Right atrium auricular region (tissue), 2 donors: ENCODE results near the gene DTYMK. TPM values are rescaled to one million over a fixed set of nuclear protein-coding genes. Genes with fewer than 3 reads are reported as not detected.

Source experiments
- DNase-seq: peaks from one replicate; pipeline ENCODE4 v3.0.0-alpha.2; 2019; ENCODE audit warnings: low spot score
- H3K27ac ChIP-seq, 2 donors: fragments of 200-600 bp; sonication (generic); 1 replicate in 1 of 2; 2 replicates in 1 of 2; pipeline ENCODE4 v1.5.1; 2016 to 2019
- H3K27me3 ChIP-seq, 2 donors: fragments of 200-600 bp; sonication (generic); one replicate each; pipeline versions ENCODE4 v1.5.1 to v1.6.0; 2017 to 2019
- H3K36me3 ChIP-seq: fragments of 200-600 bp; sonication (generic); one replicate; pipeline ENCODE4 v1.5.1; 2016
- H3K4me1 ChIP-seq, 2 donors: fragments of 200-600 bp; sonication (generic); one replicate each; pipeline versions ENCODE4 v1.5.1 to v1.6.0; 2017 to 2019
- H3K4me3 ChIP-seq, 2 donors: fragments of 200-600 bp; sonication (generic); 1 replicate in 1 of 2; 2 replicates in 1 of 2; pipeline ENCODE4 v1.5.1; 2017 to 2019; ENCODE audit warnings: mild to moderate bottlenecking in 1 of 2, moderate library complexity in 1 of 2
- H3K9me3 ChIP-seq, 2 donors: fragments of 200-600 bp; sonication (generic); one replicate each; pipeline ENCODE4 v1.5.1; 2019
- CTCF ChIP-seq, 2 donors: fragments of 200-600 bp; sonication (generic); IDR thresholded peaks; one replicate each; pipeline ENCODE4 v1.5.1; 2019; ENCODE audit warnings: antibody characterized with exemption in 2 of 2
- total RNA-seq, 2 donors: library from RNA; depleted of rRNA; stranded (reverse); fragments of >200 nt; gene quantifications; one replicate each; pipeline ENCODE4 v1.1.0, GENCODE V29; 2016

Gene DTYMK
- total RNA-seq, 2 donors from 2014 or later: 6.4 to 6.6 TPM

- DNase-seq: no peak
- peaks cover 30% of the 10 kb centered on the region for H3K36me3 ChIP-seq
Measured at GRCh38 chr2:241720560-241720959, 33.9 kb upstream of the DTYMK start.

GRCh38 chr2:241720099-241720498 lies 33.5 kb upstream of the DTYMK start:
- no peaks in the 10 kb centered on the region for H3K27me3 ChIP-seq
- no peak for TF ChIP-seq CTCF (IDR thresholded peaks at IDR 0.05)
- peaks cover 30% of the 10 kb centered on the region for H3K36me3 ChIP-seq
- H3K4me3 ChIP-seq: no peak overlapping the region
- H3K9me3 ChIP-seq: no peaks in the 10 kb centered on the region
- DNase-seq: no peak
- no peak overlapping the region for H3K27ac ChIP-seq
- no peaks in the 10 kb centered on the region for H3K4me1 ChIP-seq

More at GRCh38 chr2:241720560-241720959, 33.9 kb upstream of the DTYMK start:
- Histone ChIP-seq H3K4me1 (no peaks in the 10 kb centered on the region), H3K27me3 (no peaks in the 10 kb centered on the region), H3K9me3 (no peaks in the 10 kb centered on the region), H3K4me3 (no peak overlapping the region), H3K27ac (no peak overlapping the region)
- no peak for TF ChIP-seq CTCF (IDR thresholded peaks at IDR 0.05)

DNA sequence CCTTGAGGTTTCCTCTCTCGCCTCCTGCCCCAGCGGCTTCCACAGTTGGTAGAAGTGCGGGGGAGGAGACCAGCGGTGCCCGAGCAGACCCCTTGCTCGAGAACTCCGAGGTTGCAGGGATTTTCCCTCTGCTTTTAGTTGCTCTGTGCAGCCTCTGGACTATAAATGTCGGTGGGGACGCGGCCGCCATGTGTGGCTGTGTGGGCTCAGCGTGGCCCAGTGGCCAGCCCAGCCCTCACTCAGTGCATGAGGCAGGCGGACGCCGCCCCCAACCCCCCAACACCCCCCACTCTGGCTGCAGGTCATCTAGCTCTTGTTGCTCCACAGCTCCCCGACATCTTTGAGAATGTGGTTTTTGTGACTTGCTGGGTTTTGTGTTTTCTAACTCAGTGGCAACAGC lies 32.5 kb upstream of the DTYMK start:
- H3K4me3 ChIP-seq: no peak overlapping the region
- peaks cover 0 to 3% of the 10 kb centered on the region in 2 donors for H3K9me3 ChIP-seq
- no peaks in the 10 kb centered on the region for H3K4me1 ChIP-seq
- H3K36me3 ChIP-seq: peaks cover 36% of the 10 kb centered on the region
- no peak for TF ChIP-seq CTCF (IDR thresholded peaks at IDR 0.05)
- no peak overlapping the region for H3K27ac ChIP-seq
- no peak for DNase-seq
- no peaks in the 10 kb centered on the region for H3K27me3 ChIP-seq

DNA sequence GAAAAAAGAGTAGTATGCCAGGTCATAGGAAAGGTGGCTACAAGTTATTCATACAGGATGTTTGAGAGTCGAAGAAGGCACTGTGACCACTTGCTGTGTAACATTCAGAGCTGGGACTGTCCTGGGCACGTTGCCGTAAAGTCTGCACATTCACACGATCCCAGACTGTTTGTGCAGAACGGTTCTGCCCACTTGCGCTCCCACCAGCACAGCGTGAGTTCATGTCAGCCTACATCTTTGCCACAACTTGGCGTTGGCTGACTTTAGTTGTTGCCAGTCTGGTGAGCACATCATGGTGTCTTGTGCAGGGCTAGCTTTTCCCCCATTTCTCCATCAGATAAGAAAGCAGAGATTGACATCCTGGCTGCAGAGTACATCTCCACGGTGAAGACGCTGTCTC lies 22.3 kb upstream of the DTYMK start:
- no peaks in the 10 kb centered on the region for H3K9me3 ChIP-seq
- peaks cover 0 to 1% of the 10 kb centered on the region in 2 donors for H3K4me1 ChIP-seq
- H3K4me3 ChIP-seq: no peak overlapping the region
- no peak overlapping the region for H3K27ac ChIP-seq
- no peak for DNase-seq
- no peaks in the 10 kb centered on the region for H3K27me3 ChIP-seq
- TF ChIP-seq CTCF (IDR thresholded peaks at IDR 0.05): no peak
- peaks cover 79% of the 10 kb centered on the region for H3K36me3 ChIP-seq

DNA sequence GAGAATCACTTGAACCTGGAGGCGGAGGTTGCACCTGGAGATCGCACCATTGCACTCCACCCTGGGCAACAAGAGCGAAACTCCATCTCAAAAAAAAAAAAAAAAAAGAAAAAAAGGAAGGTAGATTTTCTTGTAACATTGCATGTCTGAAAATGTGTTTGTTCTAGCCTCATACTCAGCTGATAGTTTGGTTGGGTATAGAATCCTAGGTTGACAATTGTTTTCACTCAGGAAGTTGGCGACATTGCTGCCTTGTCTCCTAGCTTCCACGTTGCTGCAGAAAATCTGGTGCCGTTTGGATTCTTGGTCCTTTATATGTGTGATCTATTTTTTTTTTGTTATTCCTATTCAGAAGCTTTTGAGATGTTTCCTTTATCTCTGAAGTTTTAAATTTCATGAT lies 19.9 kb upstream of the DTYMK start:
- no peak for DNase-seq
- no peak for TF ChIP-seq CTCF (IDR thresholded peaks at IDR 0.05)
- peaks cover 0 to 15% of the 10 kb centered on the region in 2 donors for H3K4me1 ChIP-seq
- H3K27ac ChIP-seq: no peak overlapping the region
- peaks cover 60% of the 10 kb centered on the region for H3K36me3 ChIP-seq
- no peak overlapping the region for H3K4me3 ChIP-seq
- no peaks in the 10 kb centered on the region for H3K9me3 ChIP-seq
- no peaks in the 10 kb centered on the region for H3K27me3 ChIP-seq

GRCh38 chr2:241703032-241703604 lies 16.5 kb upstream of the DTYMK start:
- no peaks in the 10 kb centered on the region for H3K27me3 ChIP-seq
- peak overlapping the region; percentile 87 to 95 for H3K27ac ChIP-seq
- H3K4me1 ChIP-seq: peaks cover 0 to 15% of the 10 kb centered on the region in 2 donors
- peaks cover 35% of the 10 kb centered on the region for H3K36me3 ChIP-seq
- H3K4me3 ChIP-seq: peak overlapping the region; percentile 72 to 79
- TF ChIP-seq CTCF (IDR thresholded peaks at IDR 0.05): no peak
- no peaks in the 10 kb centered on the region for H3K9me3 ChIP-seq
- DNase-seq: no peak
